HepG2 (cell line): ENCODE results near the gene TBCB.
"Not testable (repeated sequence)": the region's sequence is repeated elsewhere in the genome, so short reads cannot be mapped to it uniquely, and the experiment has no call there.

Experiments
- CBX2 ChIP-seq, 2 experiments: fragments of 200-600 bp in 1 of 2; sonication (generic); formaldehyde crosslinking in 1 of 2; IDR thresholded peaks; 2 replicates each; pipeline versions ENCODE4 v1.7.0 to v1.8.1; 2018 to 2022; ENCODE audit warnings: low read depth in 2 of 2, low read length in 1 of 2, mild to moderate bottlenecking in 1 of 2, missing genetic modification reagents in 1 of 2
- CEBPZ ChIP-seq: IDR thresholded peaks from 2 replicates; pipeline ENCODE4 v1.6.1; 2012; ENCODE audit warnings: low read length, improper control_type of control experiment
- PCBP2 ChIP-seq: fragments of 200-400 bp; formaldehyde crosslinking; optimal IDR thresholded peaks from 2 replicates; pipeline ENCODE3; 2018; ENCODE audit warnings: low read length, low read depth; ENCODE audit not compliant: poor library complexity, severe bottlenecking

GRCh38 chr19:36068810-36069499, 46.3 kb upstream of the TBCB start:
- TF ChIP-seq PCBP2; CEBPZ; CBX2 (IDR thresholded peaks at IDR 0.05; ENCODE audit: low read depth, low read length); CBX2 (CRISPR knock-in tag; IDR thresholded peaks at IDR 0.05; ENCODE audit: low read depth): not testable (repeated sequence)
